Stimulated activated CD4-positive, alpha-beta T cell treated with anti-CD3 and anti-CD28 coated beads, Interleukin-2, amount 100 ng/mL, for 48 hours (primary cell): Measurements from ENCODE around the gene HCAR3.

Experiments used
- DNase-seq, 2 donors: peaks; one replicate each; pipeline ENCODE4 v3.0.0-alpha.2; 2020

HCAR3 gene

DNA sequence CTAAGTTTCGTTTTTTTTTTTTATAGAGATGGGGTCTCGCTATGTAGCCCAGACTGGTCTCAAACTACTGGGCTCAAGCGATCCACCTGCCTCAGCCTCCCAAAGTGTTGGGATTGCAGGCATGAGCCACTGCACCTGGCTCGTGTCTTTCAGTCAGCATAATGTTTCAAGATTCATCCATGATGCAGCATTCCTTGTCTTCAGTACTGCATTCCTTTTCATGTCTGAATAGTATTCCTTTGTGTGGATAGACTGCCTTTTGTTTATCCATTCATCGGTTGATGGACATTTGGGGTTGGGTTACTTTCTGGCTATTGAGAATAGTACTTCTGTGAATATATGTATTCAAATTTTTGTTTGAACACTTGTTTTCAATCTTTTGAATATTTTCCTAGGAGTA, 50.9 kb downstream of the HCAR3 start:
- DNase-seq: no peak

DNA sequence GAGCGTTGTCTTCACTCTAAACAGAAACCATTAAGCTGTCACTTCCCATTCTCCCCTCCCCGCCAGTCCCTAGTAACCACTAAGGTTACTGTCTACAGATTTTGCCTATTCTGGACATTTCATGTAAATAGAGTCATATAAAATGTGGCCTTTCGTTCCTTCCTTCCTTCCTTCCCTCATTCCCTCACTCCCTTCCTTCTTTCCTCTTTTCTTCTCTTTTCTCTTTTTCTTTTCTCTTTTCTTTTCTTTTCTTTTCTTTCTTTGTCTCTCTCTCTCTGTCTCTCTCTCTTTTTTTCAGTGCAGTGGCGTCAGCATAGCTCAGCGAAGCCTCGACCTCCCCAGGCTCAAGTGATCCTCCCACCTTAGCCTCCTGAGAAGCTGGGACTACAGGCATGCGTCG, 51.3 kb downstream of the HCAR3 start:
- DNase-seq: no peak
